ENCODE data around the gene MIS12. TPM values are rescaled to one million over a fixed set of nuclear protein-coding genes. Genes with fewer than 3 reads are reported as not detected.

Gene MIS12
- total and polyA plus RNA-seq, 2 of the 13 experiments (the other 11 are each of a cell fraction or from before 2014, with no cell fraction given): 13.4 to 28.0 TPM

DNA sequence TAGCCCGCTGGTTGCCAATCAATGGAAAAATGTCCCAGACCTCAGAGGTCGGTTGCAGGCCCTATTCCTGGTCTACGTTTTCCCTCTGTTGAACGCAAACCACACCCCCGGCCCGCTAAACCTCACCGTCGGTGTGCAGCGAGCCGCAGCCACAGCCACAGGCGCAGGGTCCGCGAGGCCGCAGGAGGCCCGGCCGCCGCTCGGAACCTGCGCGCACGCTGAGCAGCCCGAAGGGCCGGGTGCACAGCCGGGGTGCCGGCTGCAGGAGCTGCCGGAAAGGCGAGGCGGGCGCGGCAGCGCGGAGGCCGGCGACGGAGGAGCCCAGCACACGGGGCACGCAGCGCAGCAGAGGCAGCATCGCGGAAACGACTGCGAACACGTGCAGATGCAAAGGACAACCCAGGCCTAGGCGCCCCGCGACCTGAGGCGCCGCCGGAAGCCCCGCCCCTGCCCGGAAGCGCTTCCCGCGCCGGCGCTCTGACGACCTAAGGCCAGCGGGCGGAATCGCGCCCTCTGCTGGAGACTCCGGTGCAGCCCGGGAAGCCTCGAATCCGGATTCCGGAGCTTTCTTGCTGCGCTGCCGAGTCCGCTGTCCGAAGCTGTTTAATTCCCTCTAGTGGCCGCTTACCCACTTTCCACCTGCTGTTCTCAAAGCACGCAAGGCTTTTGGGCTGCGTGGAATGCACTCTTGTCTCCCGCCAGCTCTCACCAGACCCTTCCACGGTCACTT is 47.5 kb upstream of the MIS12 start, which contains the start of gene C1QBP (continued):
- TF ChIP-seq, protein P1, sequence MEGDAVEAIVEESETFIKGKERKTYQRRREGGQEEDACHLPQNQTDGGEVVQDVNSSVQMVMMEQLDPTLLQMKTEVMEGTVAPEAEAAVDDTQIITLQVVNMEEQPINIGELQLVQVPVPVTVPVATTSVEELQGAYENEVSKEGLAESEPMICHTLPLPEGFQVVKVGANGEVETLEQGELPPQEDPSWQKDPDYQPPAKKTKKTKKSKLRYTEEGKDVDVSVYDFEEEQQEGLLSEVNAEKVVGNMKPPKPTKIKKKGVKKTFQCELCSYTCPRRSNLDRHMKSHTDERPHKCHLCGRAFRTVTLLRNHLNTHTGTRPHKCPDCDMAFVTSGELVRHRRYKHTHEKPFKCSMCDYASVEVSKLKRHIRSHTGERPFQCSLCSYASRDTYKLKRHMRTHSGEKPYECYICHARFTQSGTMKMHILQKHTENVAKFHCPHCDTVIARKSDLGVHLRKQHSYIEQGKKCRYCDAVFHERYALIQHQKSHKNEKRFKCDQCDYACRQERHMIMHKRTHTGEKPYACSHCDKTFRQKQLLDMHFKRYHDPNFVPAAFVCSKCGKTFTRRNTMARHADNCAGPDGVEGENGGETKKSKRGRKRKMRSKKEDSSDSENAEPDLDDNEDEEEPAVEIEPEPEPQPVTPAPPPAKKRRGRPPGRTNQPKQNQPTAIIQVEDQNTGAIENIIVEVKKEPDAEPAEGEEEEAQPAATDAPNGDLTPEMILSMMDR (CRISPR knock-in tag; IDR thresholded peaks at IDR 0.05): peak; percentile 95
- TF ChIP-seq, protein P2, sequence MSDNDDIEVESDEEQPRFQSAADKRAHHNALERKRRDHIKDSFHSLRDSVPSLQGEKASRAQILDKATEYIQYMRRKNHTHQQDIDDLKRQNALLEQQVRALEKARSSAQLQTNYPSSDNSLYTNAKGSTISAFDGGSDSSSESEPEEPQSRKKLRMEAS (IDR thresholded peaks at IDR 0.05): peak; percentile 99
- TF ChIP-seq REL (CRISPR knock-in tag; conservative IDR thresholded peaks at IDR 0.05): peak; percentile 78; the same call in 1 of the 2 replicates
- no peak for TF ChIP-seq NFKBIZ (CRISPR knock-in tag; IDR thresholded peaks at IDR 0.05)
- no peak for TF ChIP-seq ZKSCAN1 (IDR thresholded peaks at IDR 0.05; ENCODE audit: low read length)
- TF ChIP-seq ZNF572 (CRISPR knock-in tag; IDR thresholded peaks at IDR 0.05): no peak
- TF ChIP-seq ZNF672 (CRISPR knock-in tag; IDR thresholded peaks at IDR 0.05): peak; percentile 91; the same call in 1 of the 2 replicates
- TF ChIP-seq PHF21A (CRISPR knock-in tag; IDR thresholded peaks at IDR 0.05): no peak
- TF ChIP-seq ZNF878 (CRISPR knock-in tag; IDR thresholded peaks at IDR 0.05): no peak; the same call in 1 of the 2 replicates
- TF ChIP-seq NFIC (IDR thresholded peaks at IDR 0.05; ENCODE audit: low read length): peak; percentile 28; the same call in 1 of the 2 replicates
- peak; percentile 80 for TF ChIP-seq ZNF777 (CRISPR knock-in tag; IDR thresholded peaks at IDR 0.05)
- TF ChIP-seq GATA4 (IDR thresholded peaks at IDR 0.05; ENCODE audit: borderline replicate concordance, low read depth): no peak
- peak; percentile 66; the same call in 1 of the 2 replicates for TF ChIP-seq TP53 (CRISPR knock-in tag; conservative IDR thresholded peaks at IDR 0.05)
- TF ChIP-seq KLF6 (CRISPR knock-in tag; IDR thresholded peaks at IDR 0.05): peak; percentile 76; the same call in 1 of the 2 replicates
- TF ChIP-seq, protein P3, sequence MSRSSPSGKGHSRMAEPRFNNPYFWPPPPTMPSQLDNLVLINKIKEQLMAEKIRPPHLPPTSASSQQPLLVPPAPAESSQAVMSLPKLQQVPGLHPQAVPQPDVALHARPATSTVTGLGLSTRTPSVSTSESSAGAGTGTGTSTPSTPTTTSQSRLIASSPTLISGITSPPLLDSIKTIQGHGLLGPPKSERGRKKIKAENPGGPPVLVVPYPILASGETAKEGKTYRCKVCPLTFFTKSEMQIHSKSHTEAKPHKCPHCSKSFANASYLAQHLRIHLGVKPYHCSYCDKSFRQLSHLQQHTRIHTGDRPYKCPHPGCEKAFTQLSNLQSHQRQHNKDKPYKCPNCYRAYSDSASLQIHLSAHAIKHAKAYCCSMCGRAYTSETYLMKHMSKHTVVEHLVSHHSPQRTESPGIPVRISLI (CRISPR knock-in tag; IDR thresholded peaks at IDR 0.05; ENCODE audit: borderline replicate concordance): peak; percentile 42; the same call in 1 of the 2 replicates
- no peak for TF ChIP-seq ZNF460 (CRISPR knock-in tag; IDR thresholded peaks at IDR 0.05; ENCODE audit: borderline replicate concordance)
- TF ChIP-seq TEAD2 (CRISPR knock-in tag; IDR thresholded peaks at IDR 0.05): 0 out of 2 replicates have a peak, but pooled peaks have one; percentile 31
- TF ChIP-seq ZBTB8A (CRISPR knock-in tag; IDR thresholded peaks at IDR 0.05; ENCODE audit: borderline replicate concordance, low read depth): no peak; the same call in 1 of the 2 replicates
- TF ChIP-seq RCOR2 (CRISPR knock-in tag; IDR thresholded peaks at IDR 0.05): no peak
- no peak for TF ChIP-seq ONECUT2 (CRISPR knock-in tag; IDR thresholded peaks at IDR 0.05)
- TF ChIP-seq SMAD1 (CRISPR knock-in tag; IDR thresholded peaks at IDR 0.05; ENCODE audit: borderline replicate concordance, low read depth): peak; percentile 31; the same call in 1 of the 2 replicates
- peak; percentile 89 for TF ChIP-seq SATB2 (CRISPR knock-in tag; IDR thresholded peaks at IDR 0.05)
- TF ChIP-seq ZNF543 (CRISPR knock-in tag; IDR thresholded peaks at IDR 0.05): peak; percentile 80; the same call in 1 of the 2 replicates
- TF ChIP-seq XRCC5 (optimal IDR thresholded peaks at IDR 0.05; ENCODE audit: low read length): peak; percentile 95
- TF ChIP-seq ZNF329 (CRISPR knock-in tag; IDR thresholded peaks at IDR 0.05; ENCODE audit: low read depth): no peak; the same call in 1 of the 2 replicates
- TF ChIP-seq, protein P4, sequence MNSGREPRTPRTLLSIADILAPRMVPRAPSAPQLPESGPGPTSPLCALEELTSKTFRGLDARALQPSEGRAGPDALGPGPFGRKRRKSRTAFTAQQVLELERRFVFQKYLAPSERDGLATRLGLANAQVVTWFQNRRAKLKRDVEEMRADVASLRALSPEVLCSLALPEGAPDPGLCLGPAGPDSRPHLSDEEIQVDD (CRISPR knock-in tag; IDR thresholded peaks at IDR 0.05; ENCODE audit: borderline replicate concordance): peak; percentile 93
- no peak for TF ChIP-seq SMARCC2 (IDR thresholded peaks at IDR 0.05)
- peak; percentile 87 for TF ChIP-seq ZNF501 (CRISPR knock-in tag; IDR thresholded peaks at IDR 0.05)
- TF ChIP-seq ZNF7 (CRISPR knock-in tag; IDR thresholded peaks at IDR 0.05): no peak

Measured in HepG2 (cell line).